Measurements from ENCODE around the gene TPSAB1.

DNA sequence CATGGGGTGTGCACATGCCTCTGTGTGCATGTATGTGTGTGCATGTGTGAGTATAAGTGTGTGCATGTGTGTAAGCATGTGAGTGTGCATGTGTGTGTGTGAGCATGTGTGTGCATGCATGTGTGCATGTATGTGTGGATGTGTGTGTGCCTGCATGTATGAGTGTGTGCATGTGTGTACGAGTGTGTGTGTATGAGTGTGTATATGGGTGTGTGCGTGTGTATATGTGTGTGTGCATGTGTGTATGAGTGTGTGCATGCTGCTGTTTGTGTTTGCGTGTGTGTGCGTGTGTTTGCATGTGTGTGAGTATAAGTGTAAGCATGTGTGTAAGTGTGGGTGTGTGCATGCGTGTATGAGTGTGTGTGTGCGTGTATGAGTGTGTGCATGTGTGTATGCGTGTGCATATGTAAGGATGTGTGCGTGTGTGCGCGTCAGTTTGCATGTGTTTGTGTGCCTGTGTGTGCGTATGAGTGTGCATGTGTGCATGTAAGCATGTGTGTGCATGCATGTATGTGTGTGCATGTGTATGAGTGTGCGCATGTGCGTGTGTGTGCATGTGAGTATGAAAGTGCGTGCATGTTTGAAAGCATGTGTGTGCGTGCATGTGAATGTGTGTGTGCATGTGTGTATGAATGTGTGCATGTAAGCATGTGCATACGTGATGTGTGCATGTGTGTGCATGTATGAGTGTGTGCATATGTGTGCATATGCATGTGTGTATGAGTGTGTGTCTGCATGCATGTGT is 24.0 kb downstream of the TPSAB1 start:
- TF ChIP-seq CTCF (IDR thresholded peaks at IDR 0.05) = no peak
- TF ChIP-seq POLR2A (IDR thresholded peaks at IDR 0.05) = no peak

All from thyroid gland (tissue), 4 donors.